ENCODE results near the gene SHC3.

The SHC3 gene

DNA sequence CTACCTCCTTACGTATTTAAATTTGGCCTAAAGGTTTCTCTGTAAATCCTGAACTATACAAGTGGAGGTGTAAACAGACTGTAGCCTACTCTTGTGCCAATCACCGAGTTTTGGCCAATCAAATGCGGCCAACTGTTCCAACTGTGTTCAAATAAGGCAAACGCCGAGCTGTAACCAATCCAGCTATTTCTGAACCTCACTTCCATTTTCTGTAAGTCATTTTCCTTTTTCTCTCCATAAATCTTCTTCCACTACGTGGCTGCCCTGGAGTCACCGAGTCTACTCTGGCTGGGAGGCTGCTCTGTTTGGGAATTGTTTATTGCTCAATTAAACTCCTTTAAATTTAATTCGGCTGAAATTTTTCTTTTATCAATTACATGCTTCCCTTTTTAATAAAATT, 129.0 kb downstream of the SHC3 start:
- no peak for DNase-seq

DNA sequence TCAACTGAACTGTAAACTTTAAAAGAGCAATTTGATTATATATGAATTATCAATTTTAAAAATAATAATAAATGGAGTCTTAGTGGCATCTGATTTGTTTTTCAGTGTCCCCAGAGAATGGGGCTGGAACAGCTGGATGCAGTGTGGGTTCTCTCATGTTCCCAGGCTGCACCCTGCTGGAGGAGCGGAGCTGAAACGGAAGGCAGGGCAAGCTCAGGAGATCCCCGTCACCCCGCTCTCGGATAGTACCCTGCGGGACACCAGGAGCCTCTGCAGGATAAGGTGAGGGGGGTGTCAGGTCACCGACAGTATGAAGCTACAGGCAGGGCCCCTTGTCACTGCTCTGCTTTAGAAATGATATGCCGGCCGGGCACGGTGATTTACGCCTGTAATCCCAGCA, 130.0 kb downstream of the SHC3 start:
- no peak for DNase-seq

DNA sequence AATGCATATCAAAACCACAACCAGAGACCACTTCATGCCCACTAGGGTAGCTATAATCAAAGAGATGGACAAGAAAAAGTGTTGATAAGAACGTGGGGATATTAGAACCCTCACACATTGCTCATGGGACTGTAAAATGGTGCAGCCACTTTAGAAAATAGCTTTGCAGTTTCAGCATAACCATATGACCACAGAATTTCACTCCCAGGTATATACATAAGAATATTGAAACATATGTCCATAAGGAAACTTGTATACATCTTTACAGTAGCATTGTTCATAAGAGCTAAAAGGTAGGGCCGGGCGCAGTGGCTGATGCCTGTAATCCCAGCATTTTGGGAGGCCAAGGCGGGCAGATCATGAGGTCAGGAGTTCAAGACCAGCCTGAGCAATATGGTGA, 131.0 kb downstream of the SHC3 start:
- DNase-seq = no peak

DNA sequence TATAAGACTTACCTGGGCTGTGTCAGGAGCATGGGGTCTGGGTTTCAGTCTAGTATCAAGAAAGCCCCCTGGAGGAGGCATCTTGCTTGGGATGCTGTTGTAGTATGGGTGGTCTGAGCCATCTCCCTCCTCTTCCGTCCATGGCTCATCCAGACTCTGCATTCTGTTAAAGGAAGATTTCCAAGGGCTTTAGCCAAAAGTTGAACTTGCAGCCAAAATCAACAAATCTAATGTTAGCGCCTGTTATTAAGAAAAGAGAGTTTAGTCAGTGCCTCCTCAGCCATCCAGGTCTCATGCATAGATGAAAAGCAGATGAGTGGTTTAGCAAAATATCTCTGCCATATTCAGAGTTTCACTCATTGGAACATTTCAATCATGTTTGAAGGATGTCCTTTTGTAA, 131.8 kb downstream of the SHC3 start:
- no peak for DNase-seq

DNA sequence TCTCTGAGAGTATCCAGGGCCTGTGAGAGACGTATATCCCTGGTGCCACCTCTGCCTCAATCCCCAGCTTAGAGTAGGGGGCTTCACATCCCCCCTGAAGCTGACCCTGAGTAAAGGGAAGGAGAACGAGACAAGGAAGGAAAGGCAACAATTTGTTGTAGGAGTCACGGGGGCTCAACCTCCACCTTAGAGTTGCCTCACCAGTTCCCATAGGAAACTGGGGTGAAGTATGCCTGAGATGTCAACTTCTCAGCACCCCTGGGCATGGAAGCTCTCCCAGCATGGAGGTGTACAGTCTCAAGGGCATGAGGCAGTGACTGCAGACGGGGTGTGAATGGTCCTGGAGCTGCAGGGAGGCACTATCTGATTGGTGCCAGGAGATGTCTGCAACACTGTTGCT, 133.7 kb downstream of the SHC3 start:
- no peak for DNase-seq

DNA sequence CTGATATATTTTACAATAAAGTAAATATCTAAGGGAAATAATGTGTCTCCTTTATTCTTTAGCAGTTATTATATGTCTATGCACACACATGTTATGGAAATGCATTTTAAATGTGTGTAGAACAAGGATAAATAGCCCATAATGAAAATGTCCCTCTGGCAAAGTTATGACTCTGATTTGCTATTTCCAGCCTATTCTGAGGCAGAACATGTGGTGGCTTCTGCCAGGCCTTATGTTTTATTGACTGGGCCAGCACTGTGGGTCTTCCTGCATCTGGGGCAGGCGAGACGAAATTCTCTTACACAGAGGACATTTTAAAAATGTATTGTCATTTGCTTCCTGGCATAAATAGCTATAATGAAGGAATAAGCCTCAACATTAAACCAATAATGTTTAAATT, 134.5 kb downstream of the SHC3 start:
- no peak for DNase-seq

DNA sequence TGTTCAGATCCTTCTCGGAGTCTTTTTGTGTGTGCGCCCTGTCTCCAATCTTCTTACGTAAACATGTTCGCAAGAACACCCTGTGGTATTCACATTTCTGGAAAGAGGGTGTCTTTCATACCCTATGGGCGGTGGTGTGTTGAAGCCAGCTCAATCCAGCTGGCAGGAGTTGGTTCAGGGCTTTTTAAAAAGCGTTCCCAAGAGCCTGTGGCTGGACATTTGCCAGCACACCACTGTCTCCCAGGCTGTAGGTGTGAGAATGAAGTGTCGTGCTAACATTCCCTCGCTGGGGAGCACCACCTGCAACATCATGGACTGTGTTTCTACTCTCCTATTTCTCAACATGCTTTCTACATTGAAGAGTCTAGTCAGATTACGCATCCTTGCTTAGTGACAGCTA, 135.6 kb downstream of the SHC3 start:
- no peak for DNase-seq

DNA sequence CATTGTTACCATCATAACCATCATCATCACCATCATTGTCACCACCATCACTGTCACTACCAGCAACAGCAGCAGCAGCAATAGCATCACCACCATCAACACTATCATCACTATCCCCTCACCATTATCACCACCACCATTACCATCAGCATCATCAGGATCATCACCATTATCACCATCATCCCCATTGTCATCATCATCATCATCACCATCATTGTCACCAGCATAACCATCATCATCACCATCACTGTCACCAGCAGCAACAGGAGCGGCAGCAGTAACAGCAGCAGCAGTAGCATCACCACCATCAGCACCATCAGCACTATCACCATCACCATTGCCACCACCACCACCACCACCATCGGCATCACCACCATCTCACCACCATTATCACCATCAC, 139.0 kb downstream of the SHC3 start:
- DNase-seq = no peak

DNA sequence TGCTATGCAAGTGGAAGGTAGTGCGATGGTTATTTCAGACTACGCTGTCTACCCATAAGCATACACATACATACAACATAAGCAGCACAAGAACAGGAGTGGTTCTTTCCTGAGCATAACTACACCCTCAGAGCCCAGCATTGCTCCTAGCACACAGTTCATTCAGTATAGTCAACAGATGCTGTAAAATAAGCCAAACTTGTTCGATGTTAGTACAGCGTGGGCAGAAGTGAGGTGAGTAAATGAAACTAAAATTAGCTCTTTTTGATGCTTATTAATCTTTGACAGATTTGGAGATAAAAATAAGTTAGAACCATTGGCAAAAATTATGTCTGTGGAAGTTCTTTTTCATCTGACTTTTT, 139.5 kb downstream of the SHC3 start:
- no peak for DNase-seq

DNA sequence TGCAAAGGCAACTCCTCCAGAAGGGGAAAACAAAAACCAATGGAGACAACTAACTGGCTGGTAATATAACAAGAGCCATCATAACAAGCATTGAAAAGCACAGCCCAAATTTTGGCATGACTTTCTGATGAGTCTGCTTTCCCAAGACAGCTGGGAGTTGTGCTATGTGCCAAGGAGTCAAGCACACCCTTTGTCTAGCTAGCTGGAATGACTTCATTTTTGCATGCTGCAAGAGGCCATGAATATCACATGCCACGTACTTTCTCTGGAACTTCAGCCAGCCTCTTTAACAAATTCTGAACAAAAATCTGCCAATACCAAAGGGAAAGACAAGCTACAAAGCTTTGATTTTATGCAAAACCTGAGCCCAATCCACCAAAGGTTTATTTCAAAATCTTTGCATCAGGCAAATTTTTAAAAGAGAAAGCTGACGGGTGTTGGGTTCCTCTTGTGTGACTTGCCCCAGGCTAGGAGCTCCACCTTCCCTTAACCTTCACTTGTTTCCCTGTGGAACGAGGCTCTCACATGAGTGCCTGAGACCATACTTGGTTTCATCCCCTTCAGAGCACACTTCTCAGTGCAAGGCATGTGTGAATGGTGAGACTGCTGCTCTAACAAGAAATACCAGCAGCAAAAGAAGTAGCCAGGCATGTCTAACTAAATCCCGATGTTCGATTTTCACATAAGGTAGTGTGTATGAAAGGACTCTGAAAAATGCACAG, 140.1 kb downstream of the SHC3 start:
- no peak for DNase-seq

DNA sequence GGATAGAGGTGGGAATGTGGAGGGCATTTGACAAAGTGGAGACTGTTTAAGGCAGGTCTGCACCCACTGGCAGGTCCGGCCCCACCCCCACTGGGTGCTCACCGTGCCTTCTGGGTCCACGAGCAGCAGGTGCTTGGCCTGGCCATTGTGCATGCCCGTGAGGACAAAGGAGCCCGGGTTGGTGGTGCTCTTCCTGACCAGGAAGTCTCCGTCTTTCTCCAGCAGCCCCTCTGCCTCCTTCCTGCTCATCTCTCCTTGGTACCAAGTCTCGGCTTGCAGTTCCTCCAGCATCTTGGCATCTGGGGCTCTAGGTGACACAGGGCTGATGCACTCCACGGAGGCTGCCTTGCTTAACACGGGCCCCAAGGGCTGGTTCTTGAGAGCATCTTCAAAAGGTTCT, 140.7 kb downstream of the SHC3 start:
- no peak for DNase-seq

DNA sequence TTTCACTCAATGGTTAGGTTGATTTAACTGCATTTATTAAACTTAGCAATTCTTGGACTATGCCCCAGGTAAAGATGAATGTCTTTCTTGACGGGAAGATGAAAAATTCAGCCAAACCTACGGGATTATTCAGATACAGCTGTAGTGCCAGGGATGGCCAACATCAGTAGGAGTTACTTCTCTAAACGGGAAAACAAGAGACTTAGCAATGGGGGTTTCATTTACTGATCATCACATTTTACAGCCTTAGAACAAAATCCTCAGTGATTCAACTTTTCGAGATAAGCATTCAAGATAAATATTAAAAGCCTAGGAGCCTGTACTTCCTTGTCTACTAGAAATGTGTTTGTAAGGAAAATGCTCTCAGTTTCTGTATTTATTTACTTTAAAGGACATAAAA, 141.3 kb downstream of the SHC3 start:
- DNase-seq = no peak

DNA sequence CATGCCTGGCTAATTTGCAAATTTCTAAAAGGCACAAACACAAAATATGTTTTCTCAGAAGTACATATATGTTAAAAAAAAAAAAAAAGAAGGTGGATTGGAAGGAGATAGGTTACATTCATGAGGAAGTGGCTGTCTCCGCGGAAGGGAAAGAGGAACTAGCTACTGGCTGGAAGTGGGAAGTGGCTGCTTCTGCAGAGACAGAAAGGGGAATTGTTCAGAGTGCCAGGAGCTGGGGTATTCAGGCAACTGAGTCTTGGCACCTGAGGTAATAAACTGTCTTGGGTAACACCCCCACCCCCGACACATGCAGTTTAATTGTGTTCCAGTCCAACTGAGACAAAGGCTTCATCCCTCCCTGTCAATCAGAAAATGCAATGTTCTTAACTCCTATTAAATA, 141.7 kb downstream of the SHC3 start:
- DNase-seq = no peak

DNA sequence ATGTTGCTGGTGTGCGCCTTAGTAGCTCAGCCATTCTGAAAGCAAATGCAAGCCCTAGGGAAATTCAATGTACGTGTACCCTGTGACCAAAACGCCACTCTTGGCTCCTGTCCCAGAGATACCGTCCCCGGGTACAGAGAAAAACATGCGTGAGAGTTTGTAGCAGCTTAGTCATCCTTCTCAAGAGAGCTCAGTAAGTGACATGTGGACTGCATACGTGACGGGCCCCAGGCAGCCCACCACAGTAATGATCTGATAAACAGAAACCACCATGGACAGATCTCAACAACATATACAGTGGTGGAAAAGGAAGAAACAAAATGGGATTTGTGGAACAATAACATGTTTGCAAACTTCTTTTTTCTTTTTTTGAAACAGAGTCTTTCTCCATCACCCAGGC, 142.2 kb downstream of the SHC3 start:
- DNase-seq = no peak

DNA sequence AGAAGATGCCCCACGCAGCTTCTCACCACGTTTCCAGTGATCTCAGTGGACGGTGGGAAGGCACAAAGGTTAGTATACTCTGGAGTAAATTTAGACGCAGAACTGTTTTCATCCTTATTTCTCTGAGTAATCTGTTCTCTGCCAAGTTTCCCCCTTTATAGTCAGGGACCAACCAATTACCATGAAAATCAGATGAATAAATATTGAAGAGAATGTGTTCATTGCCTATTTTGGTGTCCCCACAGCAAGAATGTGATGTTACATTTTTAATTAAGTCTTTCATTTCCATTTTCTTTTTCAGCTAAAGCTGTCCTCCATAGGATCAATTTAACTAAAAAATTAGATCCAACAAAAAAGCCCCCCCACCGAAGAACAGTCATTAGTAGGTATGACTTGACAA, 146.0 kb downstream of the SHC3 start:
- no peak for DNase-seq

DNA sequence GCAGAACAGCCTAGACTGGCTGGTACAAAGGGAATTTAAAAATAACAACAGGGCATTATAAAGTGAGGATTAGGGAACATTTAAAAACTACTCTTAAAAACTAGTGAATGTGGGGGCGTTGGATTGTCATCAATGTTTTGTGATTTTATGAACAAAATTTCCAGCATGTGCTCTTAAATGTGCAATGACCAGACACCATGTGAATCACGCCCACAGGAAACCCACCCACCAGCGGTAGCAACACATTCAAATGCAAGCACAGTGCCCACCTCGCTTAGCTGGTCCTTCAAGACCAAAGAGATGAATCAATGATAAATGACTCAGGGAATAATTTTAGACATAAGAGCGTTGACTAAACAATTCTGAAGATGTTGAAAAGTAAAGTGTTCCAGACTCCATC, 146.4 kb downstream of the SHC3 start:
- no peak for DNase-seq

DNA sequence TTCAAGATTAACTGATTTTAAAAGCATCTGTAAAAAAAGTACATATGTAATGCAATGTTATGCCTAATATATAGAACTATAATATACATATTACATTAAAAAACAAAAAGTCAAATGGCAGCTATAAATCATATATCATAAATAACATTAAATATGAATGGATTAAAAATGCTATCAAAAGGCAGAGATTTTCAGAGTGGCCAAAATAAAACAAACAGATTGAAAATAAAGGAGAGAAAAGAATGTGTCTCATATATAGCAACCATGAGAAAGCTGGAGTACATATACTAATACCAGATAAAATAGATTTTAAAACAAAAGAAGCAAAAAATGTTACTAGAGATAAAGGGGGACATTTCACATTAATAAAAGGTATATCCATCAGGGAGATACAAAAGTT, 148.8 kb downstream of the SHC3 start:
- DNase-seq = no peak

DNA sequence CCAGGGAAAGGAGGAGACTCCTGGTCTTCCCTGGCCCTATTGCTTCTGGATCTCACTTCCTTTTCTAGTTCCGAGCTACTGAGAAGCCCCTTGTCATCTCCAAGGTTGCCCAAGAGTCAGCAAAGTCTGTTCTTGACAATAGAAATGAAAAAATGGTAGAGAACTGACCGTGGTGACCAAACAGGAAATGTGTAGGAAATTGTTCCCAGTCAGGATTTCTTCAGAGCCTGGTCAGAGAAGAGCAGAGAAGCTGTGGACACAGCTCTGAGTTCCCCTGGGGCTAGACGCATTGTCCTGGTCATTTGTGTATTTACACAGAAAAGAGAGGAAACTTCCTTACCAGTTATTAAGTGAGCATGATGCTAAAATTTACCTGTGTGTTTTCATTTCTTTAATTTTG, 151.7 kb downstream of the SHC3 start:
- no peak for DNase-seq

DNA sequence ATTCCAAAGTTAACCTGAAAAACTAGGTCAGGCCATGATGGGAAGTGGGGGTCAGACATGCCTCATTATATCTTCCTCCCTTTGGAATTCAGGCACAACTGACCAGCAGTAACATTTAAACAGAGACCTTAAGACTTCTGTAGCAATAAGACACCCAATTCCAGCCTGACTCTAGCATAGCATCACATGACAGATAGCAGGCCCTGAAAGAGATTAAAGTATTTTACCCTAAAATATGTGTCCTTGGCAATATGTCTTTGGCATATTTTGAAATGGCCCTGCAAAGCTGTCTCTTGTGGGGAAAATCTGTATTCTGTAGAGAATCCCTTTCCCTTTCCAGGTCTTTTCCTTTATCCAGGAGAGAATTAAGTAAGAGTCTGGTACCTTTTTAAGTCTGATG, 153.1 kb downstream of the SHC3 start:
- no peak for DNase-seq

DNA sequence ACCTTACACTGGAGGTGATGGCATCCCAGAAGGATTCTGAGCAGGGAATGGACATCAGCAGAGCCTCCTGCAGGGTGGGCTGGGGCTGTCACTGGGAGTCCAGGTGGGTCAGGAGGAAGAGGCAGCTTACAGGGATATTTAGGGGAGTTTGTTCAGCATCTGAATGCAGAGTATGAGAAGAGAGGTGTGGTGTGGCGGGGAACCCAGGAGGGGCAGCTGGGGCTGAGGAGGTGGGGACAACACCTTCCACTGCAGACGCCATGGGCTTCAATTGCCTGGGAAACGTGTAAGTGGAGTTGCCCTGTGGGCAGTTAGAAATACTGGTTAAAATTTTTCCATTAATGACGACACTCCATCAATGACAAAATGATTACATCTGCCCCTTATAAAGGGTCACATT, 153.9 kb downstream of the SHC3 start:
- DNase-seq = no peak

DNA sequence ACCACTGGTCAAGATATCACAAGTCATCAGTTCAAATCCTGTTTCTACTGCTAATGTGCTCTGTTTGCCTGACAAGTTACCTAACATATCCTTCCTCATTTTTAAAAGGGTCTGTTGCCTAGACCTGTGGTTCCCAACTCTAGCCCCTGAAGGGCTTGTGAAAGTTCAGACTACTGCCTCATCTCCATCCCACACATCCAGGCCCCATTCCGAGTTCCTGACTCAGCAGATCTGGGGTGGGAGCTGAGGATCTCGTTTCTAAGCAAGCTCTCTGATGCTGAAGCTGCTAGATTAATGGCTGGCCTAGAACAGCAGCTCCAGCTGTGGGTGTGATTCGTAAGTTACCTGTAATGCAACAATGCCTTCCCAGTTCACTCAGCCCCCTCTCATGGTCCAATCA, 154.9 kb downstream of the SHC3 start:
- DNase-seq = no peak

DNA sequence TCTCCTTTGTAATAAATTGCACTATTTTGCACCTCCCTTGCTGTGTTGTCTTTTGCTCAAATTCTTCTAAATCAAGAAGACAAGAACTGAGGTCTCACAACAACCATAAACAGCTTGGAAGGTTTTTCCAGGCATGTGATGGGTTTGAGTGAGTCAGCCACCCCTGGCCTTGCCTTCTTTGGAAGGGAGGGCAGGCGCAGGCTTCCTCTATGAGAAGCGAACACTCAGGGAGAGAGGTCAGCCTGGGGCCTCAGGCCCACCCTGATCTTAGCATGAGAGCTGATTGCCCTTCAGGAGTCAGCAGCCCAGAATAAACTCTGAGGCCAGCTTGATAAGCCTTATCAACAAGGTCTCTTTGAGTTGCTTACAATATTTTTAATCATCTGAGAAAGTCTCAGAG, 155.7 kb downstream of the SHC3 start:
- no peak for DNase-seq

DNA sequence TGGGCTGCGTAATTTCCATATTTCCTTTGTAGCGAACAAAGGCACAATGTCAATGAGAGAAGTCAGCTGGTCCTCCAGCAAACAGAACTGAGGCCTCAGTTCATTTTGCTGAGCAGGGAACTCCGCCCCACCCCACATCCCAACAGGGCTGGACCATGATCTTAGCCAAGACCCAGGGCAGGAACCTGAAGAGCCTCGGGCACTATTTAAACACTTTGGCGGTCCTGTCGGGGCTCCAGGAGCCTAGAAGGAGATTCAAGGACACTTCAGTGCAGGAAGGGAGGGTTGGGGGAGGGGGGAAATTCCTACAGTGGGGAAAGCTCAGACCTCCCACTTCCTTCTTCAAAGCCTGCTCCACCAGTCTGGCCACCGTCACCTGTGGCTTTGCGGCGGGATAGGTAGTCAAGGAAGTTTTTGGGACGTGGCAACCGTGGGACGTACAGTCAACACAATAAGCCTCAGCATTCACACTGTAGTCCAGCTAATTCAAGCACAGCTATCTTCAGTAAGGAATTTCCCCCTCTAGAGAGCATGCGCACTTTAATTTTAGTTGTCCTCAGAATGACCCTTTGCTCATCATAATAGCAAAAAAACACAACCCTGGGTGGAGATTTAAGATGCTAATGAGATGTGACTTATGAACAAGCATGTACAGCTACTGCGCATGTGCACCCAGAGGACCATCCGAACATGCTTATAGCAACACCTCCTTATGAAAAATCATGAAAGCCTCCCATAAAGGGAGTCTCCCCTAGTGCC, 156.4 kb downstream of the SHC3 start:
- DNase-seq = no peak

DNA sequence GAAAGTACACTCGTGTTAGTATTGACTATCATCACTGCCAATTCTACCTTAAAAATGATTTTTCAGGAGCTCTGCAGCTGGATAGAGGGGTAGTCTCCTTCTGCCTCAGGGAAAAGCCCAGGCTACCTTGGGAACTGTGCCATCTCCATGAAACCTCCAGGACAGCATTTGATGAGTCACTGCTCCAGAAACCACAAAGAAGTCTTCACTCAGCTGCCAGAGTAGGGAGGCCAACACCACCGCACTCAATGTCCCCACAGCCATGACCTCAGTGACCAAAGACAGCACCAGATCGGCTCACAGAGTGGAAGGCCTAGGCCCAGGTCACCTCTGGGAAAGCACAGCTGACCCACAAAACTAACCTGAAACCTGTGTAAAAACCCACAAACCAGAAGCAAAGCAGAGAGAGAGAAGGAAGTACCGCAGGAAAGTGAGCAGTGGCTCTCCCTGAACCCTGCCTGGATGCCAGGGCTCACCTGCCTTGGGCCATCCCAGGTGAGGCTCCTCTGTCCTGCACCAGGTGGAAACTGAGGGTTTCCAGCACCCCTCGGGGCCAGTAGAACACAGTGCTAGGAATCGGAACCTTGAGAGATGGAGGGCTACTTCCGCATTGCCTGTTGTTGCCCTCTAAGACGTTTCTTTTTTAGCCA, 157.3 kb downstream of the SHC3 start:
- DNase-seq = no peak

DNA sequence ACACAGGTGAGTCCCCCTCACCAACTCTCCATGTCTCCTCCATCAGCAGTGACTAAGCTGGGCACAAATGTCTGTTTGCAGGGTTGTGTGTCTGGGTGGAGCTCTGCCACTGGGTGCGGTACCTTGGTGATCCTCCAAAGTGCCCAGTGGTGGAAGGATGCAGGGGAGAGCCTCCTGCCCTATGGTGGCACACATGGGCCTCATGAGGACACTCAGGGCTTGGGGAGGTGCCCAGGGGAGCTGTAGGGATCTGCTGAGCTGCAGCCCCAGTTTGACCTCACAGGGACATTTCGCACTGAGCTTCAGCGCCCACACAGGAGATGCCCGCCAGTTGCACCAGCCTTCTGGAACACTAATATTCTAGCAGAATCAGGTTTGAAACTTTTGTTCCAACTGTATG, 157.9 kb downstream of the SHC3 start:
- no peak for DNase-seq
